Liver (tissue), 3 donors: Measurements from ENCODE around the gene FPR3.

Source experiments
- EGR1 ChIP-seq, 2 donors: IDR thresholded peaks; 2 replicates each; pipeline ENCODE4 v1.6.1; 2016 to 2018; ENCODE audit warnings: antibody characterized with exemption in 2 of 2, low read depth in 2 of 2
- FOXA1 ChIP-seq: IDR thresholded peaks from 2 replicates; pipeline ENCODE4 v1.6.1; 2016; ENCODE audit warnings: antibody characterized with exemption
- JUND ChIP-seq, 2 donors: IDR thresholded peaks; 2 replicates each; pipeline ENCODE4 v1.6.1; 2016; ENCODE audit warnings: antibody characterized with exemption in 2 of 2
- RAD21 ChIP-seq, 2 donors: IDR thresholded peaks; 2 replicates each; pipeline ENCODE4 v1.6.1; 2016; ENCODE audit warnings: antibody characterized with exemption in 2 of 2, mild to moderate bottlenecking in 2 of 2
- SP1 ChIP-seq: IDR thresholded peaks from 2 replicates; pipeline ENCODE4 v1.6.1; 2018; ENCODE audit warnings: antibody characterized with exemption, mild to moderate bottlenecking
- TF ChIP-seq, protein P1 (sequence below): fragments of 150-350 bp; IDR thresholded peaks from 2 replicates; pipeline ENCODE4 v1.5.1; 2017; ENCODE audit warnings: improper control_type of control experiment, low read depth, low read length; ENCODE audit not compliant: missing input control
- TF ChIP-seq, protein P2 (sequence below): IDR thresholded peaks from 2 replicates; pipeline ENCODE4 v1.6.1; 2016; ENCODE audit warnings: antibody characterized with exemption, mild to moderate bottlenecking
- donor health status: healthy.
- donor health status: healthy.

DNA sequence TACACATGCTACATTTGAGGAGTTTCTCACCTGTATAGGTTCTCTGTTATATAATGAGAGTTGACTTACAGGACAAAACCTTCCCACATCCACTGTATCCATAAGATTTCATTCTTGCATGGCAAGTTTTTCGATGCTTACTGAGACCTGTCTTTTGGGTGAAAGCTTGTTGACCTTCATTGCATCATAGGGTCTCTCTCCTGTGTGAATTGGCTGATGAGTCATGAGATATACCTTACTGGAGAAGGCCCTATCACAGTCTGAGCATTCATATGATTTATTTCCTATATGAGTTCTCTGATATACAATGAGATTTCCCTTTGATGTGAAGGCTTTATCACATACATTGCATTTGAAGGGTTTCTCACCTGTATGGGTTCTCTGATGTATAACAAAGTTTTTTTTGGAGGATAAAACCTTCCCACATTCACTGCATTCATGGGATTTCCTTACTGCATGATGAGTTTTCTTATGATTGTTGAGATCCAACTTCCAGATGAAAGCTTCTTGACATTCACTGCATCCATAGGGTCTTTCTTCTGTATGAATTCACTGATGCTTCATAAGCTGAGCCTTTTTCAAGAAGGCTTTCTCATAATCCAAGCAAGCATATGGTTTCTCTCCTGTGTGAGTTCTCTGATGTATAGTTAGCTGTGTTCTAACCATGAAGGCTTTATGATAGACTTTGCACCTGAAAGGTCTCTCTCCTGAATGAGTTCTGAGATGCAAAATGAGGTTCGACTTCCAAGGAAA lies 67.1 kb downstream of the FPR3 start:
- TF ChIP-seq, protein P1, sequence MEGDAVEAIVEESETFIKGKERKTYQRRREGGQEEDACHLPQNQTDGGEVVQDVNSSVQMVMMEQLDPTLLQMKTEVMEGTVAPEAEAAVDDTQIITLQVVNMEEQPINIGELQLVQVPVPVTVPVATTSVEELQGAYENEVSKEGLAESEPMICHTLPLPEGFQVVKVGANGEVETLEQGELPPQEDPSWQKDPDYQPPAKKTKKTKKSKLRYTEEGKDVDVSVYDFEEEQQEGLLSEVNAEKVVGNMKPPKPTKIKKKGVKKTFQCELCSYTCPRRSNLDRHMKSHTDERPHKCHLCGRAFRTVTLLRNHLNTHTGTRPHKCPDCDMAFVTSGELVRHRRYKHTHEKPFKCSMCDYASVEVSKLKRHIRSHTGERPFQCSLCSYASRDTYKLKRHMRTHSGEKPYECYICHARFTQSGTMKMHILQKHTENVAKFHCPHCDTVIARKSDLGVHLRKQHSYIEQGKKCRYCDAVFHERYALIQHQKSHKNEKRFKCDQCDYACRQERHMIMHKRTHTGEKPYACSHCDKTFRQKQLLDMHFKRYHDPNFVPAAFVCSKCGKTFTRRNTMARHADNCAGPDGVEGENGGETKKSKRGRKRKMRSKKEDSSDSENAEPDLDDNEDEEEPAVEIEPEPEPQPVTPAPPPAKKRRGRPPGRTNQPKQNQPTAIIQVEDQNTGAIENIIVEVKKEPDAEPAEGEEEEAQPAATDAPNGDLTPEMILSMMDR, result no peak
- TF ChIP-seq JUND (IDR thresholded peaks at IDR 0.05) (no peak), EGR1 (IDR thresholded peaks at IDR 0.05; ENCODE audit: low read depth in 2 of 2) (no peak), SP1 (no peak), FOXA1 (no peak), RAD21 (IDR thresholded peaks at IDR 0.05) (no peak)
- TF ChIP-seq, protein P2, sequence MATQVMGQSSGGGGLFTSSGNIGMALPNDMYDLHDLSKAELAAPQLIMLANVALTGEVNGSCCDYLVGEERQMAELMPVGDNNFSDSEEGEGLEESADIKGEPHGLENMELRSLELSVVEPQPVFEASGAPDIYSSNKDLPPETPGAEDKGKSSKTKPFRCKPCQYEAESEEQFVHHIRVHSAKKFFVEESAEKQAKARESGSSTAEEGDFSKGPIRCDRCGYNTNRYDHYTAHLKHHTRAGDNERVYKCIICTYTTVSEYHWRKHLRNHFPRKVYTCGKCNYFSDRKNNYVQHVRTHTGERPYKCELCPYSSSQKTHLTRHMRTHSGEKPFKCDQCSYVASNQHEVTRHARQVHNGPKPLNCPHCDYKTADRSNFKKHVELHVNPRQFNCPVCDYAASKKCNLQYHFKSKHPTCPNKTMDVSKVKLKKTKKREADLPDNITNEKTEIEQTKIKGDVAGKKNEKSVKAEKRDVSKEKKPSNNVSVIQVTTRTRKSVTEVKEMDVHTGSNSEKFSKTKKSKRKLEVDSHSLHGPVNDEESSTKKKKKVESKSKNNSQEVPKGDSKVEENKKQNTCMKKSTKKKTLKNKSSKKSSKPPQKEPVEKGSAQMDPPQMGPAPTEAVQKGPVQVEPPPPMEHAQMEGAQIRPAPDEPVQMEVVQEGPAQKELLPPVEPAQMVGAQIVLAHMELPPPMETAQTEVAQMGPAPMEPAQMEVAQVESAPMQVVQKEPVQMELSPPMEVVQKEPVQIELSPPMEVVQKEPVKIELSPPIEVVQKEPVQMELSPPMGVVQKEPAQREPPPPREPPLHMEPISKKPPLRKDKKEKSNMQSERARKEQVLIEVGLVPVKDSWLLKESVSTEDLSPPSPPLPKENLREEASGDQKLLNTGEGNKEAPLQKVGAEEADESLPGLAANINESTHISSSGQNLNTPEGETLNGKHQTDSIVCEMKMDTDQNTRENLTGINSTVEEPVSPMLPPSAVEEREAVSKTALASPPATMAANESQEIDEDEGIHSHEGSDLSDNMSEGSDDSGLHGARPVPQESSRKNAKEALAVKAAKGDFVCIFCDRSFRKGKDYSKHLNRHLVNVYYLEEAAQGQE, result no peak
